22Rv1 (cell line): ENCODE measurements around the gene TCERG1L.

Source experiments
- H3K27ac ChIP-seq: fragments of 450-650 bp; 2 replicates; pipeline ENCODE4 v1.5.1; 2017
- ZFX ChIP-seq: fragments of 450-650 bp; IDR thresholded peaks from 2 replicates; pipeline ENCODE4 v1.6.1; 2017; ENCODE audit warnings: antibody characterized with exemption, borderline replicate concordance
- TF ChIP-seq, protein P1 (sequence below): fragments of 450-650 bp; IDR thresholded peaks from 2 replicates; pipeline ENCODE4 v1.5.1; 2017; ENCODE audit warnings: mild to moderate bottlenecking

TCERG1L gene

DNA sequence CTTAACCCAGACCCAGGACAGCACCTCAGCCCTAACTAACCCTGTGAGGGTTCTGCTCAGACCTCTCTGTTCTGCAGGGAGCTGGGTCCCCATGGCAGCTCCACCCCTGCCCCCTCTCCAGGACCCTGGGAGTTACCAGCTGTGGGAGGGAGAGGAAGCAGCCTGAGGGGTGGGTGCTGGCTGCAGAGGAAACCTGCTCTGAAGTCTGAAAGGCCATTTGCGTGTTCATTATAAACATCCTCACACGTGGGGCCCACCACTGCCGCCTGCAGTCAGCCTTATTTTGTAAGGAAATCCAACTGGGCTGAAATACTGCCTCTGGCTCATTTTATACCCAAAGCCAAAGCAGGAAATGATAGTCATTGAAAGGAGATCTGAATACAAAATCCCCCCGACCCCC lies 195.7 kb downstream of the TCERG1L start:
- H3K27ac ChIP-seq = no peak overlapping the region
- TF ChIP-seq ZFX = no peak
- TF ChIP-seq, protein P1, sequence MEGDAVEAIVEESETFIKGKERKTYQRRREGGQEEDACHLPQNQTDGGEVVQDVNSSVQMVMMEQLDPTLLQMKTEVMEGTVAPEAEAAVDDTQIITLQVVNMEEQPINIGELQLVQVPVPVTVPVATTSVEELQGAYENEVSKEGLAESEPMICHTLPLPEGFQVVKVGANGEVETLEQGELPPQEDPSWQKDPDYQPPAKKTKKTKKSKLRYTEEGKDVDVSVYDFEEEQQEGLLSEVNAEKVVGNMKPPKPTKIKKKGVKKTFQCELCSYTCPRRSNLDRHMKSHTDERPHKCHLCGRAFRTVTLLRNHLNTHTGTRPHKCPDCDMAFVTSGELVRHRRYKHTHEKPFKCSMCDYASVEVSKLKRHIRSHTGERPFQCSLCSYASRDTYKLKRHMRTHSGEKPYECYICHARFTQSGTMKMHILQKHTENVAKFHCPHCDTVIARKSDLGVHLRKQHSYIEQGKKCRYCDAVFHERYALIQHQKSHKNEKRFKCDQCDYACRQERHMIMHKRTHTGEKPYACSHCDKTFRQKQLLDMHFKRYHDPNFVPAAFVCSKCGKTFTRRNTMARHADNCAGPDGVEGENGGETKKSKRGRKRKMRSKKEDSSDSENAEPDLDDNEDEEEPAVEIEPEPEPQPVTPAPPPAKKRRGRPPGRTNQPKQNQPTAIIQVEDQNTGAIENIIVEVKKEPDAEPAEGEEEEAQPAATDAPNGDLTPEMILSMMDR = no peak

DNA sequence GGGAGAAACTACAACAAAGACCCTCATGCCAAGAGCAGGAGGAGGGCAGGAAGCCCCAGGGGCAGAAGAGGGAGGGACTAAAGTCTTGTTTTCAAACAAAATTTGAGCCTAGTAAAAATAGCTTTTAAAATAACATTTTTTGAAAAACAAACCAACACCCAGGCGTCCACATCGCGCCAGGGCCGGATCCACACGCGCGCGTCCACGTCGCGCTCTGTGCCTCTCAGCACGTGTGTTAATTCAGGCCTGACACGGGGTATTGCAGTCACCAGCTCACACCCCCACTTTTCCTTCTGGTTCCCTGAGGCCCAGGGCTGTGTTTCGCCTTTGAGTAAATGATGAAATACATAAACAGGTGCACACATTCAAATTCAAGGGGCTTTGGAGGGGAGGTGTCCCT lies 196.2 kb downstream of the TCERG1L start:
- H3K27ac ChIP-seq = no peak overlapping the region
- TF ChIP-seq, protein P1 = no peak
- TF ChIP-seq ZFX = no peak

DNA sequence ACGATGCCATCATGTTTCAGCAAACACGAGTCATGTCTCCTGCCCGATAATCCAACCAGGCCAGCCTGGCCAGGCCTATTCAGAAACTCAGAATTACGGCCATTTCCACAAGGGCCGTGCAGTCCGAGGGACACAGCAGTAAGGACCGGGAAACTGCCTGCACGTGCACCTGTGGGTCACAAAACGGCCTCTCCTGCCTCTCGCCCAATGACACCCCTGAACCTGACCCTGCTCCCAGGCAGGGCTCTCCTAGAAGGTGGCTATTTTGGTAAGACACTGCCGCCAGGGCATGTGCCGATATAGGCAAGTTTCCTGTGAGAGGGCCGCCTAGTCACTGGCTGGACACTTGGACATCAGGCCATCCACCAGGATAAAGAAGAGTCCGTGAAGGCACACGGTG lies 196.7 kb downstream of the TCERG1L start:
- TF ChIP-seq, protein P1 = no peak
- no peak for TF ChIP-seq ZFX
- H3K27ac ChIP-seq = no peak overlapping the region

DNA sequence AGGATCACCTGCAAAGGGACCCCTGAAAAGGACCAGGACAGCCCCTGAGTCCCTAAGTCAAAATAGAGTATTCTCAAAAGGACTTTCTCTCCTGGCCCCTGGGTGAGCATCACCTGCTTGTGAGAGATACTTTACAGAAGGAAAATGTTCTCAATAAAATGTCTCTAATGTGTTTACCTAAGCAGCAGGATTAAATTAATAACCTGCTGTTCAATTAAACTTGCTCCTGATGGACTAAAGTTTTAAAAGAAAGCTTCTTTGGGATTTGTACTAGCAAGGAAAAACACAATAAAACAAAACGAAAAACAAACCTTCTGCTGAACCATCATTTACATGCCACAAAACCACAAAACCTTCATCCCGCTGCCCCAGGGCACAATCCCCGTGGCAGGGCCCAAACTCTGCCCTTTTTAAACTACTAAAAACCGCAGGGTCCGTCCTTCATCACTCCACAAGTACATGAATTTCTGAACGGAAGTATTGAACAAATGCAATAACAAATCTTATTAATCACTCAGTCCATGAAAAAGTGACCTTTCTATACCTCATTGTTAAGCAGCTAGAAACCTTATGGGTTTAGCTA lies 197.7 kb downstream of the TCERG1L start:
- H3K27ac ChIP-seq = no peak overlapping the region
- TF ChIP-seq, protein P1 = no peak
- no peak for TF ChIP-seq ZFX

DNA sequence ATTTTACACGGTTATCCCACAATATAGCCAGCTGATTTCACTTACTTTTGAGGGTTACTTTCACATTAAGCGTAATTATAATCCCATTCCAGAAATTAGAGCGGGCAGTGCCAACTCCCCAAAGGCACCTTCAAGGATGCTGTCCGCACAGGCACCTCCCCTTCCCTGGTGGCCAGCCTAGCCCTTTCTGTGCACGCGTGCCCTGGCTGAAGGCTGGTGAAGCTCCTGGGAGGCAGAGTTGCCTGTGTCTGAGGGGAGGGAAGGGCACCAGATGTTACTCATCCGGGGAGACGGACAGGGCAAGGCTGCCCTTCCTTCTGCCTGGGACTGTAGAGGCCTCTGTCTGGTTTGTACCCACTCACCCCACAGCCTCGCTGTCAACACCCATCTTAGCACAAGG lies 198.4 kb downstream of the TCERG1L start:
- no peak overlapping the region for H3K27ac ChIP-seq

DNA sequence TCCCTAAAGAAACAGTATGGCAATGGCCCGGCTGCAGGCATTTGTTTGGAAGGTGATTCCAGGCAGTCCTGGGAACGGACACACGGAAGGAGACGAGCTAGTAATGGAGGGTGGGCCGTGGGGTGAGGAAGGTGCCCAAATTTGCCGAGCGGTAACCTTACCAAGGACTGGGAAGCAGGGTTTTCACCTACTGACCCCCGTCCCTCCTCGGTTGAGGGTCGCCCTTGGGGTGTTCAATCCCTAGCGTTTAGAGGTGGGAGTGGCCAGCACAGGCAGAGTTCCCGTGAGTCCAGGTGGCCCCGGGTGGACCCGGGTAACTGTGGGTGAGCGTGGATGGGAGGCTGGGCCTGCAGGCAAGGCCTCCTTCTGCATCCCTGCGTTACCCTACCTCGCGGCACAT lies 198.8 kb downstream of the TCERG1L start:
- no peak overlapping the region for H3K27ac ChIP-seq
- TF ChIP-seq ZFX = no peak
- TF ChIP-seq, protein P1 = no peak

More for the DNA sequence above, 198.4 kb downstream of the TCERG1L start:
- TF ChIP-seq ZFX = no peak
- TF ChIP-seq, protein P1 = no peak

DNA sequence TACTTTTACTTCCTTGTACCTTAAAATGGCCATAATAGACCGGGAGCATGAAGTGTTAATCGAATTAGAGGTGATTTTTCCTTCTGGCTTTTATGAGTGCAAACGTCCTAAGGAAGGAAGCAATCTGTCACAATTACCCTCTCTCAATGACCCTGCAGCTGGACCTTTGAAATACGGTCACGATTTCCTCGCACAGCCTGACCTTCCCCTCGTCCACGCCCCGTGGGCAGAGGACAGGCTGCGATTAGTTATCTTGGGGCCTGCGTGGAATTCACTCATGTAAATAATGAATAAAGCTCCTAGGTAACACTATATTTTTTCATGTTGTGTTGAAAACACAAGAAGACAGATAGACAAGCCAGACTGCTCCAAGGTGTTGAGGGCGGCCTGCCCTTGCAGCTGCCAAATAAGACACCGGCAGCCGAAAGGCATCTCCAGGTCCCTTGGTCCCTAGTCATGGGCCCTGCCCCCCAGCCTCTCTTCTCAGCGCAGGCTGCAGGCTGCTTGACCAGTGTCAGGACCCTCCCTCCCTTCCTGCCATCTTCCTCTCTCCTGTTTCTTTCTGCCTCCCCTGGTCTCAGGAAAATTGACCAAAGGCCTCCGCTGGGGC lies 199.9 kb downstream of the TCERG1L start:
- no peak overlapping the region for H3K27ac ChIP-seq

More for the DNA sequence above, 199.9 kb downstream of the TCERG1L start:
- no peak for TF ChIP-seq ZFX
- TF ChIP-seq, protein P1 = no peak
